Activated CD8-positive, alpha-beta memory T cell treated with anti-CD3 and anti-CD28 coated beads, Interleukin-2, amount 50 U/mL, for 48 hours (primary cell): Measurements from ENCODE around the gene CTIF.

ENCODE experiments used
- DNase-seq: peaks from one replicate; pipeline ENCODE4 v3.0.0-alpha.2; 2020

Gene CTIF

GRCh38 chr18:48623468-48624235 is 84.8 kb downstream of the CTIF start:
- DNase-seq = no peak

GRCh38 chr18:48624856-48625255 is 86.0 kb downstream of the CTIF start:
- no peak for DNase-seq

GRCh38 chr18:48627216-48627615 is 88.4 kb downstream of the CTIF start:
- no peak for DNase-seq

DNA sequence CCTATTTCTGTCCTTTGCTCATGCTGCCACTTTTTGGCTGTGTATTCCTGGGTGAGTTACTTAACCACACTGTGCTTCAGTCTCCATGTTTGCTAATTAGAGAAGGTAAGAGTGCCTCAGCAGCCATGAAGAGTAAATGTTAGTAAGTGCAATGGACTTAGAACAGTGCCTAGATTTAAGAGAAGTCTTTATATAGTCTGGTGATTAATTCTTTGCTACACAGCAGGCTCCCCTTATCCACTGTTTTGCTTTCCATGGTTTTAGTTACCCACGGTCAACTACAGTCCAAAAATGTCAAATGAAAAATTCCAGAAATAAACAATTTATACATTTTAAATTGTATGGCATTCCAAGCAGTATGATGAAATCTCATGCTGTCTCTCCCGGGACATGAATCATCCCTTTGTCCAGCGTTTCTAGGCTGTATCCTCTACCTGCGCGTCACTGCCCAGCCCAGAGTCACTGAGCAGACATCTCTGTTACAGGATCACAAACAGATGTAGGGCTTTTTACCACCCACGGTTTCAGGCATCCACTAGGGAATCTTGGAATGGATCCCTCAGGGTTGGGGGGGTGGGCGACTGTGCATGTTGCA is 91.0 kb downstream of the CTIF start:
- no peak for DNase-seq

GRCh38 chr18:48631851-48632250 is 93.0 kb downstream of the CTIF start:
- no peak for DNase-seq

- no peak for DNase-seq
Observed at GRCh38 chr18:48632676-48633257, 93.9 kb downstream of the CTIF start.

- no peak for DNase-seq
Observed at GRCh38 chr18:48634491-48634890, 95.7 kb downstream of the CTIF start.

DNA sequence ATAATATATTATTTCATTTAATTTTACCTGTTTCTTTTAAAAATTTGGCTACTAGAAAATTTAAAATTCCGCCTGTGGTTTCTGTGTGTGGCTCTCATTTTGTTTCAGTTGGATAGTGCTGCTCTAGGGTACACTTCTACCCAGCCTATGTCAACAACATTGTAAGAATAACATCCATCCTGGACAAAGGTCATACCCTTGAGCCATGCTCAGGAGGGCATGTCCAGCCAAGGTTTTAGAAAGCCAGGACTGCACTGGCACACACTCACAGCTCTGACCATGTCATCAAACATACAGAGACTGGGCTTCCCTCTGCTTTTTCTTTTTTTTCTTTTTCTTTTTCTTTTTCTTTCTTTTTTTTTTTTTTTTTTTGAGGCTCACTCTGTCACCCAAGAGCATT is 96.1 kb downstream of the CTIF start:
- DNase-seq = no peak

DNA sequence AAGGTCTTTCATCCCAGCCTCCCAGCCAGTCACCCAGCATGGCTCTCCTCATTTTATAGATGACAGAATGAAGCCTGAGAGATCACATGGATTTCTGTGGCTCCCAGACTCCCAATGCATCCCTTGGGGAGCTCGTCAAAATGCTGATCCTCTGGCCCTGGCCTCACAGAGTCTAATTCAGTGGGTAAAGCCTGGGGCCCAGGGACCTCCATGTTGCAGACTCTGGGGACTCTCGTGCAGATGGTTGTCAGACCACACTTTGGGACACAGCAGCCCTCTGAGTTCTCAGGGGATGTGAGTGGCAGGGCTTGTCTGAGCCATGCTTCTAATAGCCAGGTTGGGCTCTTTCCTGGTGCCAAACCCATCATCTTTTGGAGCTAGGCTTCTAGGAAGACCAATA is 97.0 kb downstream of the CTIF start:
- no peak for DNase-seq

- no peak for DNase-seq
Observed at GRCh38 chr18:48636436-48636835, 97.6 kb downstream of the CTIF start.

- DNase-seq = no peak
Observed at GRCh38 chr18:48637081-48637990, 98.5 kb downstream of the CTIF start.

DNA sequence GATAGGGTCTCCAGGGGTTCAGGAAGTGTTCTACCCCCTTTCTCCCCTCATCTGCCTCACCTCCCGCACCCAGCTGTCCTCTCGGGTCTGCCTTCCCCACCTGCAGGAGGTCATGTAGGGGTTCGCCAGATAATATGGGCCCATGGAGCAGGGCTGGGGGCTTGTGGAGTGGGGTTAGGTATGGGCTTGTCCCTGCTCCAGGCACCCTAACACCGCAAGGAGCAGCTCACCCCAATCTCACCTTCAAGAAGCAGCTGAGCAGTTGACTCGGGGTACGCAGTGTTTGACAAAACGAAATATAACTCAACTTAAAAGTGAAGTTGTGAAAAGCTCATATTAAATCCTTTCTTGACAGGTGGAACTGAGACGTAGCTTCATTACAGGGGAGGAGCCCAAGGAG is 99.6 kb downstream of the CTIF start:
- DNase-seq = peak; percentile 32

DNA sequence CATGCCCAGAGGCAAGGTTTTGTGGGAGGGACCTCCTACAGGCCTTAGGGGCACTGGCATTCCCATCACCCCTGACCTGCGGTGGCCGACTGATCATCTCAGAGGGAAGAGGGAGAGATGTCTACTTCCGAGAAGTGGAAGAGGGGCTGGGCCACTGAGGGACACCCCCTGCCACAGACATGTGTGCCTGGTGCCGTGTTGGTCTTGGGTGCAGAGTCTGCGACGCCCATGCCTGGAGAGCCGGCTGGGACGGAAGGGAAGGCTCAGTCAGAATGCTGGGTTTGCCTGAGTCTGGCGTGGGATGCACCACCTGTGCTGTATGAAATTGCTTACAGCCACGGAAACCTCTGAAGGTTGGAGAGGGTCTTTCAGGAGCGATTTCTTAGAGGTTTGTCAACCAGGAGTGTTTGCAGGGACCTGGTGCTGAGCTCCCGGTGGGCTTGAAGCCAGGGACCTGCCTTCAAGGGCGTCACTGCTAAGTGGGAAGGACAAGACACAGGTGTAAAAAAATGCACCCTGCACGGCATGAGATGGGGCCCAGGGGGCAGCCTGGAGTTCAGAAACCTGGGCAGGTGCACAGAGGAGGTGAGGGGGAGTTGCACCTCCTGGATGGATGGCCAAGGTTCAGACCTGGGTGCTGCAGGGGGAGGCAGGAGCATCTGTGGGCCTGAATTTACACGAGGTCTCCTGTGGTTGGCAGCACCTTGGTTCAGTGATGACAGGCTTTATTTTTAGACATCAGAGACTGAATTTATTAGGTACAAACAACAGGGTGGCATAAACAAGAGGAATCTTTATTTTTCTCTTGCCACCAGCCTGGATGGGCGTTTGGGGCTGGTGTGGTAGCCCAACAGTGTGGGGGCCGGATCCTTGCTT is 100.3 kb downstream of the CTIF start:
- DNase-seq = peak; percentile 40

DNA sequence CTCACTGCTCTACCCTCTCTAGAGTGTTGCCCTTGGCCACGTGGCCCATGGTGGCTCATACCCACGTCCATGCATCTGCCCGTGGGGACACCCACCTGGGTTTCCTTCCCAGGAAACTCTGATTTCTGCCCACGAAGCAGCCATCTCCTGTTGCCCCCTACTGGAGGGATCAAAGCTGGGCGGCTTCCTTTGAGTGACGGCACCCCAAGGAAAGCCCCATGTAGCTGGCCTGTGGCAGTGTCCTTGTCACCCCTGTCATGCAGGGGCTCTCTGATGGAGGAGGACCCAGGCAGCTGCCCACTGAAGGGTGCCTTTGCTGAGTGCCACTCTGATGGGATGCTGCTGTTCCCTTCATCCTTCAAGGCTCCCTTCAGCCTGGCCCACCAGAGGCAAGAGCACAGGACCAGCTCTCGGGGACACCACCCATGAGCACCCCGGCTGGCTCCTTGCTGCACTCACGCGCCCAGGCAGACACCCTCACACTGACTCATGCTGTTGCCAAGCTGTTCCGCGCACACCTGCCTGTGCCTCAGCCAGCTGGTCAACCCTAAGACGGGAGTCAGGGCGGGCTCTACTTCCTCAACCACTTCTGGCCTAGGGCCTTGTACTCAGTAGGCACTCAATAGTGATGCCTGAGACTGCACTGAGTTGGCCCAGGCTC is 101.1 kb downstream of the CTIF start:
- no peak for DNase-seq

GRCh38 chr18:48640566-48641270 is 101.9 kb downstream of the CTIF start:
- peak; percentile 22 for DNase-seq

DNA sequence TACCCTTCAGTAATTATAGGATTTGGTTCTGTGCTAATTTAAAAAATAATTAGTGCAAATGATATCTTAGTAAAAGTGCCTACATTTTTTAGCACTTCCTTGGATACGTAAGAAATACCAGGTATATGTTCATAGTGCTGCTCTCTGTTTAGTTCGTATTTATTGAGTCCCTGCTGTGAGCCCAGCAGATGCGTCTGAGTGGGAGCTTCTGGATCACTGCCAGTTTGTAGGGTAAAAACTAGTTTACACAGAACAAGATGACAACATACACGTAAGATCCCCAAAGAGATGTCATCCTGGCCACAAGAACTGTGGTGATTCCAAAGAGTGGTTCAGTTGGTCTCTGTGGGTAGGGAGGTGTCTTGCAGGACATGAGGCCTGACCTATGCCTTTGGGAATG is 103.2 kb downstream of the CTIF start:
- DNase-seq = peak; percentile 15

DNA sequence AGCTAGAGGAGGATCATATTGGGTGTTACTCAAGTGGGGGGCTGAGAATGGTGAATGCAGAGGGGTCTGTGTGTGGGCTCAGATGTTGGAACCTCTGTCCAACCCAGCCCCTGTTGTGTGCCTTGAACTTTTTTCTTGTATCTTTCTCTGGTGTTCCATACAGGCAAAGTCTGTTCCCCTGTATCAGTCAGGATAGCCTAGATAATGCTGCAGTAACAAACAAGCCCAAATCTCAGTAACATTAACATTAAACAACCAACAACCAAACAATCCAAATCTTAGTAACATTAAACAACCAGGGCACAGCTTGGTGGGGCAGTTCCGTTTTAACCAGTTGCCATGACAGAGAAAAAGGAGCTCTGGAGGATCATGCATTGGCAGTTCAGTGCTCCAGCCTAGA is 103.7 kb downstream of the CTIF start:
- DNase-seq = no peak

GRCh38 chr18:48643262-48643661 is 104.4 kb downstream of the CTIF start:
- DNase-seq = no peak

GRCh38 chr18:48644029-48644428 is 105.2 kb downstream of the CTIF start:
- no peak for DNase-seq

DNA sequence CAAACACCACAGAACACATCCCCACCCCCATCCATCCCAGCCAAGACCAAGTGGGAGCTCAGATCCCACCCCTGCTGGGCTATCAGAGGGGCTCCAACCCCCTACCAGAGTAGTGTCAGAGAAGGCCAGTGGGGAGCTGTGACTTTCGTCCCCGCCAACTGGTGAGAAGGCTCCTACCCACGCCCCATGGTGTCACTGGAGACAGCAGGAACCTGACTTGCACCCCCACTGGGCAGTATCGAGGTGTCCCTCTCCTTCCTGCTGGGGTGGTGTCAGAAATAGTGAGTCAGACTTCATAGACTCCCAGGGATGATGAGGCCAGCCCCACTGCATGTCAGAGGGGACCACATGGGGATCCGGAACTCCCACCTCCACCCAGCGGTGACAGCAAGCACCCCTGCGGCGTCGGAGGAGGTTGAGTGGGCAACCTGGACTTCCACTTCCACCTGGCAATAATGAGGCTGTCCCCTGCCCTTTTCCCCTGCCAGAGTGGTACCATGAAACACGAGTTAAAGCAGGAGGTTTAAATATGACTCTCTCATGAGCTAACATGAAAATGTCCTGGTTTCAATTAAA is 106.7 kb downstream of the CTIF start:
- no peak for DNase-seq

- DNase-seq = no peak
Observed at GRCh38 chr18:48646976-48647375, 108.1 kb downstream of the CTIF start.
